NCI-H187 (cell line): ENCODE data around the gene WDR19.

ENCODE experiments used
- DNase-seq, 2 experiments: peaks; one replicate each; lab custom pipeline; 2025; lab: John Stamatoyannopoulos, UW

WDR19 gene

DNA sequence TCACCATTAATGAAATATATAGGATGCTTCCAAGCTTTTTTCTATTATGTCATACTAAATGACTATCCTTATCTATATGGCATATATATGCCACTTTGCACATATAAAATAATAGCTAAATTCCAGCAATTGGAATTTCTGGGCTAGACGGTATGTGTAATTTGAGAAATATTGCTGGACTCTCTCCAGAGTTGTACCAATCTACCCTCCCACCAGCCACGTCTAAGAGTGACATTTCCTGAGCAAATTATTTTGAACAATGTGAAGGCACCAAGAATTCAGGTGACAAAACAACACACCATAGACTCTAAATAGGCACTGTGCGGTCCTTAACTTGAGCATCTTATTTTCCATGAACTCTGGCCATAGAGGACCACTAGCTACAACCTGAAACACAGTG lies 121.5 kb downstream of the WDR19 start:
- no peak for DNase-seq

DNA sequence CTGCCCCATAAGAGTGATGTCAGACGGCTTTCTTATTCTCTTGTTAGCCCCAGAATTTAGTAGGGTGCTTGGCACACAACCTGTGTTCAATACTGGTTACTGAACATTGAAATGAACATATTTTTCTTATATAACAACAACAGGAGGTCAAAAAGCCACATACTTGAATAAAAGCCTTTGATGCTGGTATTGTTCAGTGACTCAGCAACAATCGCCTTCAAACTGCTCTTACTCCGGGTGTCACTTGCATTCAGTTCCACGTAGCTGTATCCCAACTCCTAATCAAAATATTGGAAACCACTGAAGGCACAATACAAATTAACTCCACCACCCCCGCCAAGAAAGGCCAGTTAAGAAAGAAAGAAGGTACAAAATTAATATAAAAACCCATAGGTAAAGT lies 122.3 kb downstream of the WDR19 start:
- DNase-seq = no peak

DNA sequence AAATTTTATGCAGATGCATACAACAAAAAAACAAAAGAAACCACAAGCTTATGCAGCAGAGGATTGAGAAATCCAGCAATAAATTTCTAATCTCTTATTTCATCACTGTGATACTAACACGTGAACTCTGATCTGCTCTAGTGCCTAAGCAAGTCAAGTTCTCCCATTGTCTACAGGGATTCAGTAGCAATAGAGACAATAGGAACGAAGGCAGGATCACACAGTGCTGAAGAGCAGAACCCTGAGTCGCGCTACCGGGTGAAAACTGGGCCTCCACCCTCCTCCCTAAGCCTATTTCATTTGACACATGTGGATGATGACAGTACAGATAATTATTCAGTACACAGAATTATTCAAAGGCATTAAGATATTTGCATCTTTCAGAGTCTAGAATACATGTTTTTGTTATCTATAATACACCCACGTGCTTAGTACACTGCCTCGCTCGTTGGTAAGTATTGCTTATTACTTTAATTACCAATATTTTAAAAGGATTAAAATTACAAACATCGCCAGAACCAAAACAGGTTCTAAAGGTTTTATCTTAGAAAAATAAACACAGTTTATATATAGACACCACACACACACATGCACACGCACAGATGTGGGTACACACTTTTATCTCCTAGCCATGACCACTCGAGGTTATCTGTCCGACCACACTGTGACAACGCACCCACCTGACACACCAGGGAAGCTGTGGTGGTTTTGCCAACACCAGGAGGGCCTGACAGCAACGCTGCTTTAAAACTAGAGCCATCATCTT lies 123.8 kb downstream of the WDR19 start:
- no peak for DNase-seq

DNA sequence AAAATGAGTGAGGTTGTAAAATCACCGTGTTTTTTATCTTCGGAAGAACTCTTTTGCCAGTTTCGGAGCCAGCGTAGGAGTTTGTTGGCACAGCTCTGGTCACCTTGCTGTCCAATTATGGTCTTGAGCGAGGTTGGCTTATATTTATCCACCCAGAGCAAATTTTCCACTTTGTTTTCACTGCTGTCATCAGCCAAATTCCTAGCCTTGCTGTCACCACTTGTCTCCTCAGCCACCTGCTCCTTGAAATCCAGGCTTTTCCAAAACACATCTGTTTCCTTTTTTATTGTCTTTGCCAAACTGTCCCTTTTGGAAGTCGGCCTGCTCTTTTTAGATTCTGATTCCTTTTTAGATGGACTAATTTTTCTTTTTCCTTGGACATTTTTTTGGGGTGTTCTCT lies 126.3 kb downstream of the WDR19 start:
- no peak for DNase-seq

DNA sequence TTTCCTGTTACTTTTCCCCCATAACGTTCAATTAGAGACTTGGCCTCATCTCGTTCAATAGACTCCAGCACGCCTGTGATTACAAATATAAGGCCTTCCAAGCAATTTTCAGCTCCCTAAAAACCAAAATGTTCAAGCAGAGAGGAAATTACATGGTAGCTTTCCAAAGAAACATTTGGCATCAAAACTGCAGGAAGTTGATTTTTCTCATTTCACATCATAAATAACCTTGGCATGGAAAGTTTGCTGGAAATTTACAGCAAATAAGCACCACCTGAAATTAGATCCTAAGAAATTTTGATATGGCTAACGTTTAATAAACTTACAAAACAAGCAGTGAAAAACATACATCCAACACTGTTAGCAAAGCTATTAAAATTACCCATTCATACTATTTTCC lies 130.5 kb downstream of the WDR19 start:
- DNase-seq = no peak

DNA sequence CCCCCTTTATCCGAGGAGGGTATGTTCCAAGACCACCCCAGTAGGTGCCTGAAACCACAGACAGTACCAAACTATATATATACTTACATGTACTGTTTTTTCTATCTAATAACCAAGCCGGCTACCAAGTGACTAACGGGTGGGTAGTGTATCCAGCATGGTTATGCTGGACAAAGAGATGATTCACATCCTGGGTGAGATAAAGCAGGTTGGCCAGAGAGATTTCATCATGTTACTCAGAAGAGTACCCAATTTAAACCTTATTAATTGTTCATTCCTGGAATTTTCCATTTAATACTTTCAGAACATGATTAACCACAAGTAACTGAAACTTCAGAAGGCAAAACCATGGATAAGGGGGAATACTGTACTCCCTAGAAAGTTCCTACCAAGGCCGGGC lies 137.3 kb downstream of the WDR19 start:
- DNase-seq = no peak

DNA sequence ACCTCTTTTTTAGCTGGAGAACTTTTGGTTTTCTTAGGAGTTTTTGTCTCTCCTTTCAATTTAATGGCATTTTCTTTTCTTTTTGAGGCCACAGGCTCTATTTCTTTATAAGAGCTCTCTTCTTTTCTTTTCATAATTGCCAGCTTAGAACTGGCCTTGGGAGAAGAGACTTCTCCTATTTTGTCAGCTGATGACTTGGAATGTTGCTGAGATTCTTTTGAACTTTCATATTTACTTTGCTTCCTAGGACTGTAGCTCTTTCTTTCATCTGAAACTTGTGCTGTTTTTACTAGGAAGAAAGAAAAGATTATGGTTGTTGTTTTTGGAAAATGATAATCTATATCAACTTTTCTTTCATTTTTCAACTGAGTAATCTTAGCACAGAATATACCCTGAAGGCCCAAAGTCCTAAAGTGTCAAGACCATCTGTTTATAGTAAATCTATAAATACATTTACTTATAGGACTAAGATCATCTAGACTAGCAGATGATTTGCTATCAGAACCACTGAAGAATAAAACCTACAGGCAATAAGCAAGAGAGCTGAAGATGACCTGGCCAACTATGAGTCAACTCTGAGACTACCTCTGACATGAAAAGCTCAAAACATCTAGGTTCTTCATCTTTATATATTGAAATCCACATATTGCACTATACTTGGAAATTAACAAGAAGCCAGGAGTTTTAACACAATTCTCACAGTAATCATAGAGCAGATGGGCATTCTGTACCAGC lies 138.2 kb downstream of the WDR19 start:
- DNase-seq = no peak

DNA sequence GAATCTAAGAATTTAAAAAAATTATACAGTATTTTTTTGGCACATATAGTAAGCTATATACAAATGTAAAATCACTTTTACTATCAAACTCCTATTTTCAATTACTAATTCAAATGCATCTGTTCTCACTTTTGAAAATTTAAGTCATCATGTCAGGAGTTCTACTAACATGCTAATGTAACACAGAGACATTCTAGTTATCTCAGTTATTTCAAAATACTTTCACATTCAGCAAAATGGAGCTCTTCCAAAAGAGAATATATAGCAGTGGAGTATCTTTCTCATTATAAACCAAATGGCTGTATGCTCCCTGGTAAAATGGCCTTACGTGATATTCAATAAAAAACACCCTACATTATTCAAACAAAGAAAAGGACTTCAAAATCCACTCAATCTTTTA lies 141.5 kb downstream of the WDR19 start:
- no peak for DNase-seq

DNA sequence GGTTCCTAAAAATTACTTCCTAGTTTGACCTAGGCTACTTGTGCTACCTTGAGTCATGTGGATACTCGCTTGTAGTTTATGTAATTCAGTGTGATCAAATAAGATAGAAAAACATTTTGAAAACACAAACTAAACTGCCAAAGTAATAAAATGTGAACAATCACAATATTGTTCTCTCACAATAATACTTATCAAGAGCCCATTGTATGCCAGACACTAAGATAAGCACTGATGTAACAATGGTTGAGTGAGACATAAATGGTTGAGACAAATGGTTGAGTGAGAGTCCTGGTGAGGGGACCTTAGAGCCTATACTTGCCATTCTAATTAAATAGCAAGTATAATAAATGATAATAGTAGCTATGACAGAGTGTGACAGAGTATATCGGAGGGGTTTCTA lies 142.1 kb downstream of the WDR19 start:
- DNase-seq = no peak

DNA sequence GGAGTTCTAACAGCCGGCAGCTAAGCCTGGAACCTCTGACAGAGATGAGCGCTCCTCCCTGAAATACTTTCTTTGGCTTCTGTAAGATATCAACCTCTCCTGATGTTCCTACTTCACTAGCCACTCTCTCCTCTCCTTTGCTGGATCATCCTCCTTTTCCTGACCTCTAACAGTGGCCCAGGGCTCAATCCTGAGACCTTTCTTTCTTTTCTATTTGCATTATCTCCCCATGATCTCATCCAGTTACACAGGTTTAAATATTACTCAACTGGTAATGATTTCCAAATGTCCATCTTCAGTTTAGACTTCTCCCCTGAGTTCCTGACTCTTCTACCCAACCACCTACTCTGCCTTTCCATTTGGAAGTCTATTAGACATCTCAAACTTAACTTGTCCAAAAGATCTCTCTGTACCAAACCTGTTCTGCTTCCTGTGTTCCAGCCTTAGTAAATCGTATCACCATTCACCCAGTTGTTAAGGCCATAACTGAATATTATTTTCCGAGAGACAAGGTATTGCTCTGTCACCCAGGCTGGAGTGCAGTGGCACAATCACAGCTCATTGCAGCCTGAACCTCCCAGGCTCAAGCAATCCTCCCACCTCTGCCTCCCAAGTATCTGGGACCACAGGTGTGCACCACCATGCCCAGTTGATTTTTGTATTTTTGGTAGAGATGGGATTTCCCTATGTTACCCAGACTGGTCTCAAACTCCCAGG lies 142.7 kb downstream of the WDR19 start:
- DNase-seq = no peak

DNA sequence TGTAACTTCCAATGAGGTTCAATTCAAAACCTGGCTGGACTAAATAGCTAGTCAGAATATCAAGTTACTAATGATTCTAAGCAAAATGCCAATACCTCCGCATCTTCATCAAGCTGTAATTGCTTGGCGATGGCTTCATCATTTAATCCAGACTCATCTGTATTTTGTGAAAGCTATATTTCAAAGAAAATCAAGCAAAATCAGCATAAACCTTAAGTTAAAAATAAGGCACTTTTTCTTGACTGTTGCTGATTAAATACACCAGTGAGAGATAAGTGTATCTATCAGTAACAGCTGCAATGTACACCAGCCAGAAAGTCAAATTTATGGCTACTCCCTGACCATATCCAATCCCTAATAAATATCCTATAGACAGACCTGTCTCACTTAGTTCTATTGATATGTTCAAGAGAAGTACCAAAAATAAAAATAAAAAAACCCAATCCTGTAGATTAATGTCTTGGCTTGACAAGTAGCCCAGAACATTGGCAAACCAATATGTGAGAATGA lies 144.2 kb downstream of the WDR19 start:
- no peak for DNase-seq

DNA sequence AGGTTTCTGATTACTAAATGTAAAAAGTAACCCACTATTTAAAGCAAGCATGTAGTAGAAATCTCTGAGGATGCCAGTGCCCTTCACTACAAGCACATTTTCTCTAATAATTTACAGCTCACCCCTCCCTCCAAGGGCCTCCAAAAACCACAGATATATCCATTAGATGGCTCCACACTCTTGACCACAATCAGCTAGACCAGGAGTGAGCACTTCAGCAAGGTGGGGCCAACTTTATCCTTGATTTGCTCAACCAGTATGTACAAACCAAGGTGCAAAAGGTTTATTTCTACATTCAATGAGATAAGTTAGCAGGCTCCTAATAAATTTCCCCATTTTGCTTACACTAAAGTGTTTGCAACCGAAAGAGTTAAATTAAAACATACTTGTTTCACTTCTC lies 148.0 kb downstream of the WDR19 start:
- no peak for DNase-seq

DNA sequence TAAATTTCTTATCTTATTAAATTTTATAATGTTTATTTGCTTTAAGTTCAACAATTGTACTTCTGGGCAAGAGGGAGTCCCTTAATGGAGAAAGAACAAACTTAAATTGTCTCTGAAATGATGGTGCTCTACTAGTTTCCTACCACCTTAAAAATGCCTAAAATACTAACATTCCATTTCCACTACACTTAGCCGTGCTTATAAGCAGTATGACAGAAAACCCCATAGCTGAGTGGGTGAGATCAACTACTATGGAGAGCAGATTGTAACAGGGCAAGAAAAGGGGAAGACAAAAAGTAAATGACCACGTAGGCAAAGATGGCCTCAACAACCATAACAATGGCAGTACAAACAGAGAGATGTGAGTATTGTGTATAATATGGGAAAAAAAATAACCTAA lies 148.9 kb downstream of the WDR19 start:
- DNase-seq = no peak
